Smooth muscle cell (in vitro differentiated cells): ENCODE data around the gene PHGDH. TPM values are rescaled to one million over a fixed set of nuclear protein-coding genes. Genes with fewer than 3 reads are reported as not detected.

Experiments
- DNase-seq: peaks from one replicate; lab custom pipeline; 2025; ENCODE audit not compliant: unreplicated experiment; lab: John Stamatoyannopoulos, UW
- H2AFZ ChIP-seq: fragments of 200-600 bp; sonication (generic); 2 replicates; pipeline ENCODE4 v1.6.0; 2016; ENCODE audit warnings: antibody characterized with exemption, low read depth, mild to moderate bottlenecking
- H3F3A ChIP-seq: fragments of 200-600 bp; sonication (generic); 2 replicates; pipeline ENCODE4 v1.6.0; 2017; ENCODE audit warnings: antibody characterized with exemption, low read depth
- H3K27ac ChIP-seq: fragments of 200-600 bp; sonication (generic); 2 replicates; pipeline ENCODE4 v1.5.1; 2016; ENCODE audit warnings: low read depth, mild to moderate bottlenecking
- H3K27me3 ChIP-seq: fragments of 200-600 bp; sonication (generic); 2 replicates; pipeline ENCODE4 v1.6.1; 2016; ENCODE audit warnings: low read depth, mild to moderate bottlenecking
- H3K36me3 ChIP-seq: fragments of 200-600 bp; sonication (generic); 2 replicates; pipeline ENCODE4 v1.5.1; 2016; ENCODE audit warnings: low read depth
- H3K4me1 ChIP-seq: fragments of 200-600 bp; sonication (generic); 2 replicates; pipeline ENCODE4 v1.5.1; 2016; ENCODE audit warnings: low read depth
- H3K4me2 ChIP-seq: fragments of 200-600 bp; sonication (generic); 2 replicates; pipeline ENCODE4 v1.6.0; 2016; ENCODE audit warnings: mild to moderate bottlenecking
- H3K4me3 ChIP-seq: fragments of 200-600 bp; sonication (generic); 2 replicates; pipeline ENCODE4 v1.5.1; 2016; ENCODE audit warnings: mild to moderate bottlenecking
- H3K79me2 ChIP-seq: fragments of 200-600 bp; sonication (generic); 2 replicates; pipeline ENCODE4 v1.6.0; 2016; ENCODE audit warnings: low read depth, mild to moderate bottlenecking
- H3K9ac ChIP-seq: fragments of 200-600 bp; sonication (generic); 2 replicates; pipeline ENCODE4 v1.6.0; 2016; ENCODE audit warnings: low read depth
- H3K9me3 ChIP-seq: fragments of 200-600 bp; sonication (generic); replicated peaks from 2 replicates; pipeline ENCODE4 v1.5.1; 2016; ENCODE audit warnings: low read depth
- H4K20me1 ChIP-seq: fragments of 200-600 bp; sonication (generic); 2 replicates; pipeline ENCODE4 v1.6.0; 2016; ENCODE audit warnings: low read depth
- WGBS: methylation state at CpG from one replicate; pipeline ENCODE4 v1.1.7; 2016; ENCODE audit warnings: low lambda C conversion rate; 5-methylcytosine and 5-hydroxymethylcytosine counted together
- polyA plus RNA-seq: library from polyadenylated mRNA; unstranded; fragments of >200 nt; fragmentation: Nextera tagmentation; extraction: Ambion mirVana; gene quantifications from 2 replicates; pipeline ENCODE4 v1.2.1, GENCODE V29; 2016
- total RNA-seq: library from RNA; depleted of rRNA; stranded (reverse); fragments of >200 nt; gene quantifications from 2 replicates; pipeline ENCODE4 v1.2.3, GENCODE V29; 2014
- TF ChIP-seq, protein P1 (sequence below): fragments of 200-600 bp; sonication (generic); IDR thresholded peaks from 2 replicates; pipeline ENCODE4 v1.5.1; 2017; ENCODE audit warnings: borderline replicate concordance, mild to moderate bottlenecking, antibody characterized with exemption; ENCODE audit not compliant: insufficient read depth, poor library complexity, severe bottlenecking

PHGDH gene
- total and polyA plus RNA-seq, 2 experiments from 2014 or later, result 93.2 to 134 TPM

DNA sequence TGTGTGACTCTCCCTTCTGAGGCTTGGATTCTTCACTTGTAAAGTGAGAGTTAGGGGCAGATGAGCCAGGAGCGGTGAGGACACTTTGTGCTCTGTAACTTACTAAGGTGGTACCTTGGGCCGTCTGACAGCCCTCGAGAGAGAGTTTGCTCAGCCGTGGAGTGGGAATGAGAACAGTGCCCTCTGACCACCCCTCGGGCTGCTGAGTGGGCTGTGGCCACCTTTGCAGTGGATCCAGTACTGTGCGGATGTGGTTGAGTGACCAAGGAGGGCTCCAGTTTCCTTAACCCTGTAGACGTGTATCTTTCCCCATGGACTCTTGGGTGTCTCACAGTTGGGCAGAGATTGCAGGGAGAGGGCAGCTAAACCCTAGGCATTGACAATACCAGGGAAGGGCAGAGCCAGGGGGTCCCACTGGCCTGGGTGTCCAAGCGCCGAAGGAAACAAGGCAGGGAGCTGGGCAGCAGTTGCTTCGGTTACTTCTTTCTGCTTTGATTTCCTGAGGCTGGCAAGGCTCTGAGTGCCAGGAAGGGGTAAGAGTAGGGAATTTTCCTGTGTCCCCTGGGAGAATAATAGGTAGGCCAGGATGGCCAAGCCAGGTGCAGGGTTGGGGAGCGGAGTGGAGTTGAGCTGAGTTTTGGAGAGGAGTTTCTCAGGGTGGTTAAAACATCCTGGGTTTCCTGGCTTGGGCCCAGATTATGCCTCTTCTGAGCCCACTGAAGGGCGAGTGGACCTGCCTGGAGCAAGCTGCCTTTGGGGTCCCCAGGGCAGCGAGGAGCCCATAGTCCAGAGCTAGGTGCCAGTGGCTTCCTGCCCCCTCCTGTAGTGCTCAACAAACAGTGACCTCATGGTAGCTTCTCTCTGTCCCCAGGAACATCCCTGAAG lies 29.4 kb downstream of the PHGDH start:
- Histone ChIP-seq H3K4me1 (no peaks in the 10 kb centered on the region), H2AFZ (no peak overlapping the region), H3K27me3 (no peaks in the 10 kb centered on the region), H3F3A (peaks cover 23% of the 10 kb centered on the region), H3K9me3 (no peaks in the 10 kb centered on the region), H3K79me2 (no peaks in the 10 kb centered on the region), H4K20me1 (peaks cover 7% of the 10 kb centered on the region), H3K27ac (no peak overlapping the region), H3K36me3 (no peaks in the 10 kb centered on the region), H3K4me3 (no peak overlapping the region), H3K9ac (no peak overlapping the region), H3K4me2 (no peak overlapping the region)
- 98% methylated on average over 13 of the region's 13 CpGs for WGBS
- TF ChIP-seq, protein P1, sequence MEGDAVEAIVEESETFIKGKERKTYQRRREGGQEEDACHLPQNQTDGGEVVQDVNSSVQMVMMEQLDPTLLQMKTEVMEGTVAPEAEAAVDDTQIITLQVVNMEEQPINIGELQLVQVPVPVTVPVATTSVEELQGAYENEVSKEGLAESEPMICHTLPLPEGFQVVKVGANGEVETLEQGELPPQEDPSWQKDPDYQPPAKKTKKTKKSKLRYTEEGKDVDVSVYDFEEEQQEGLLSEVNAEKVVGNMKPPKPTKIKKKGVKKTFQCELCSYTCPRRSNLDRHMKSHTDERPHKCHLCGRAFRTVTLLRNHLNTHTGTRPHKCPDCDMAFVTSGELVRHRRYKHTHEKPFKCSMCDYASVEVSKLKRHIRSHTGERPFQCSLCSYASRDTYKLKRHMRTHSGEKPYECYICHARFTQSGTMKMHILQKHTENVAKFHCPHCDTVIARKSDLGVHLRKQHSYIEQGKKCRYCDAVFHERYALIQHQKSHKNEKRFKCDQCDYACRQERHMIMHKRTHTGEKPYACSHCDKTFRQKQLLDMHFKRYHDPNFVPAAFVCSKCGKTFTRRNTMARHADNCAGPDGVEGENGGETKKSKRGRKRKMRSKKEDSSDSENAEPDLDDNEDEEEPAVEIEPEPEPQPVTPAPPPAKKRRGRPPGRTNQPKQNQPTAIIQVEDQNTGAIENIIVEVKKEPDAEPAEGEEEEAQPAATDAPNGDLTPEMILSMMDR, result no peak
- DNase-seq, result no peak

DNA sequence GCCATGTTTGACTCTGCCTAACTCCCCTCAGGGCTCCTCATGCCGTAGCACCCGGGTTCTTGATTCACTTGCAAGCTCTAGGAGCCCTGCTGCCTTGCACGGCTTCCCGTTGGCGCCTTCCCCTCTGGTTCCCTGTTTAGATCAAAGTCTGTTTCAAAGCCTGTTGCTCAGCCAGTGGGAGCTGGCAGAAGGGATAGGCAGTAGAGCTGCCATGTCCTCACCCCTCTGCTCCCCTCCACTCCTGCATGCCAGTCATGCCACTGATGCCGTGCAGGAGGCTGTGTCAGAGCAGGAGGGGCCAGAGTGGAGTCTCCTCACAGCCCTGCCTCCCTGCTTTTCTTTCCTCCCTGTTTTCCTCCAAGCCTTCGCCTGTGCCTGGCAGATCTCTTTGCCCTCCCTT lies 30.5 kb downstream of the PHGDH start:
- H4K20me1 ChIP-seq, result peaks cover 1% of the 10 kb centered on the region
- no peaks in the 10 kb centered on the region for H3K27me3 ChIP-seq
- no peak overlapping the region for H3K9ac ChIP-seq
- H3K4me3 ChIP-seq, result no peak overlapping the region
- TF ChIP-seq, protein P1, result no peak
- no peak overlapping the region for H3K27ac ChIP-seq
- no peak for DNase-seq
- H2AFZ ChIP-seq, result no peak overlapping the region
- peaks cover 34% of the 10 kb centered on the region for H3F3A ChIP-seq
- H3K9me3 ChIP-seq, result no peaks in the 10 kb centered on the region
- 86% methylated on average over 7 of the region's 7 CpGs for WGBS
- no peaks in the 10 kb centered on the region for H3K36me3 ChIP-seq
- no peaks in the 10 kb centered on the region for H3K79me2 ChIP-seq
- no peak overlapping the region for H3K4me2 ChIP-seq
- peaks cover 6% of the 10 kb centered on the region for H3K4me1 ChIP-seq

DNA sequence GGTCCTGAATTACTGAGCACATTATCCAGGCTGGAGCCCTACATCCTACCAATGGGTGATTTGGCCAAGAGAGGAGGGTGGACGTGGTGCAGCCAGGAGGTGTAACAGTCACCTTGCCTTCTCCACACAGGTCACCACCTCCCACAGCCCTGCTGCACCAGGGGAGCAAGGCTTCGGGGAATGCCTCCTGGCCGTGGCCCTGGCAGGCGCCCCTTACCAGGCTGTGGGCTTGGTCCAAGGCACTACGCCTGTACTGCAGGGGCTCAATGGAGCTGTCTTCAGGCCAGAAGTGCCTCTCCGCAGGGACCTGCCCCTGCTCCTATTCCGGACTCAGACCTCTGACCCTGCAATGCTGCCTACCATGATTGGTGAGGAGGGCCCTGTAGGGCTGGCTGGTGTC lies 30.9 kb downstream of the PHGDH start:
- Histone ChIP-seq H3K27ac (no peak overlapping the region), H3K36me3 (no peaks in the 10 kb centered on the region), H3K4me1 (peaks cover 9% of the 10 kb centered on the region), H3K9me3 (no peaks in the 10 kb centered on the region), H3F3A (peaks cover 35% of the 10 kb centered on the region), H3K4me3 (no peak overlapping the region), H2AFZ (no peak overlapping the region), H3K27me3 (no peaks in the 10 kb centered on the region), H3K4me2 (no peak overlapping the region), H3K9ac (no peak overlapping the region), H4K20me1 (no peaks in the 10 kb centered on the region), H3K79me2 (no peaks in the 10 kb centered on the region)
- 83% methylated on average over 7 of the region's 7 CpGs for WGBS
- TF ChIP-seq, protein P1, result no peak
- DNase-seq, result no peak
